Uterus (tissue), 4 donors: ENCODE measurements around the gene BTAF1. TPM values are rescaled to one million over a fixed set of nuclear protein-coding genes. Genes with fewer than 3 reads are reported as not detected.

ENCODE experiments used
- DNase-seq, 2 donors: peaks; one replicate each; pipeline ENCODE4 v3.0.0-alpha.2; 2019 to 2020
- H3K27ac ChIP-seq, 2 donors: fragments of 200-600 bp; sonication (generic); 1 replicate in 1 of 2; 2 replicates in 1 of 2; pipeline ENCODE4 v1.5.1; 2016 to 2018
- H3K27me3 ChIP-seq, 2 donors: fragments of 200-600 bp; sonication (generic); one replicate each; pipeline ENCODE4 v1.5.1; 2018 to 2019; ENCODE audit warnings: control low read depth in 1 of 2
- H3K36me3 ChIP-seq, 2 donors: fragments of 200-600 bp; sonication (generic); one replicate each; pipeline ENCODE4 v1.5.1; 2019; ENCODE audit warnings: control low read depth in 1 of 2
- H3K4me1 ChIP-seq, 2 donors: fragments of 200-600 bp; sonication (generic); one replicate each; pipeline ENCODE4 v1.5.1; 2018 to 2019; ENCODE audit warnings: control low read depth in 1 of 2
- H3K4me3 ChIP-seq, 2 donors: fragments of 200-600 bp; sonication (generic); 1 replicate in 1 of 2; 2 replicates in 1 of 2; pipeline ENCODE4 v1.5.1; 2018 to 2019; ENCODE audit warnings: mild to moderate bottlenecking in 1 of 2
- H3K9me3 ChIP-seq, 2 donors: fragments of 200-600 bp; sonication (generic); one replicate each; pipeline ENCODE4 v1.5.1; 2019; ENCODE audit warnings: control low read depth in 1 of 2
- POLR2A ChIP-seq, 2 donors: fragments of 450-650 bp; IDR thresholded peaks; one replicate each; pipeline ENCODE4 v1.6.1; 2016; ENCODE audit warnings: antibody characterized with exemption in 2 of 2, mild to moderate bottlenecking in 1 of 2, moderate library complexity in 1 of 2
- intact Hi-C: fragments of 100-400 bp; cut with DNase I; formaldehyde crosslinking; loops from one replicate; pipeline ENCODE4 v1.15.1; 2023; ENCODE audit warnings: low total_unique reads
- total RNA-seq, 4 donors: library from RNA; depleted of rRNA in 3 of 4; stranded (reverse); fragments of >200 nt in 3 of 4; gene quantifications; one replicate each; pipeline versions ENCODE4 v1.1.0 to v1.2.4, GENCODE V29; 2014 to 2023
- TF ChIP-seq, protein P1 (sequence below), 4 experiments: fragments of 200-600 bp in 2 of 4; fragments of 450-650 bp in 2 of 4; sonication (generic) in 2 of 4; IDR thresholded peaks; one replicate each; pipeline ENCODE4 v1.5.1; 2016 to 2019; ENCODE audit warnings: antibody characterized with exemption in 4 of 4, mild to moderate bottlenecking in 2 of 4, moderate library complexity in 1 of 4
- donor health status: DM: yes; HTN: yes; CAD: no.

Gene BTAF1
- total RNA-seq, 4 donors from 2014 or later, result 31.8 to 95.8 (median 51.5) TPM

DNA sequence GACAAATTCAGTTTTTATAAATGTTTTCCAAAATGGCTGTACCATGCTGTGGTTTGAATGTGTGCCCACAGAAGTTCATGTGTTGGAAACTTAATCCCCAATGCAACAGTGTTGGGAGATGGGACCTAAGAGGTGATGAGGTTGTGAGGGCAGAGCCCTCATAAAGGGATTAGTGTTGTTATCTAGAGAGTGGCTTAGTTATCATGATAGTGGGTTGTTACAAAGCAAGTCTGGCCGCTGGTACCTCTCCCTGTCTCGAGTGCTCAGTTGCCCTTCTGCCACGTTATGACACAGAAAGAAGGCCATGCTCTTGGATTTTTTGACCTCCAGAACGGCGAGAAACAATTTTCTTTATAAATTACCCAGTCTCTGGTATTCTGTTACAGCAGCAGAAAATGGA lies 119.0 kb downstream of the BTAF1 start:
- TF ChIP-seq, protein P1, sequence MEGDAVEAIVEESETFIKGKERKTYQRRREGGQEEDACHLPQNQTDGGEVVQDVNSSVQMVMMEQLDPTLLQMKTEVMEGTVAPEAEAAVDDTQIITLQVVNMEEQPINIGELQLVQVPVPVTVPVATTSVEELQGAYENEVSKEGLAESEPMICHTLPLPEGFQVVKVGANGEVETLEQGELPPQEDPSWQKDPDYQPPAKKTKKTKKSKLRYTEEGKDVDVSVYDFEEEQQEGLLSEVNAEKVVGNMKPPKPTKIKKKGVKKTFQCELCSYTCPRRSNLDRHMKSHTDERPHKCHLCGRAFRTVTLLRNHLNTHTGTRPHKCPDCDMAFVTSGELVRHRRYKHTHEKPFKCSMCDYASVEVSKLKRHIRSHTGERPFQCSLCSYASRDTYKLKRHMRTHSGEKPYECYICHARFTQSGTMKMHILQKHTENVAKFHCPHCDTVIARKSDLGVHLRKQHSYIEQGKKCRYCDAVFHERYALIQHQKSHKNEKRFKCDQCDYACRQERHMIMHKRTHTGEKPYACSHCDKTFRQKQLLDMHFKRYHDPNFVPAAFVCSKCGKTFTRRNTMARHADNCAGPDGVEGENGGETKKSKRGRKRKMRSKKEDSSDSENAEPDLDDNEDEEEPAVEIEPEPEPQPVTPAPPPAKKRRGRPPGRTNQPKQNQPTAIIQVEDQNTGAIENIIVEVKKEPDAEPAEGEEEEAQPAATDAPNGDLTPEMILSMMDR (IDR thresholded peaks at IDR 0.05), result no peak
- no peak for TF ChIP-seq POLR2A (IDR thresholded peaks at IDR 0.05)
- intact Hi-C loops, result no loop called here
- Histone ChIP-seq H3K9me3 (no peaks in the 10 kb centered on the region), H3K36me3 (no peaks in the 10 kb centered on the region), H3K4me1 (no peaks in the 10 kb centered on the region), H3K27me3 (no peaks in the 10 kb centered on the region), H3K27ac (no peak overlapping the region), H3K4me3 (no peak overlapping the region)
- no peak for DNase-seq

DNA sequence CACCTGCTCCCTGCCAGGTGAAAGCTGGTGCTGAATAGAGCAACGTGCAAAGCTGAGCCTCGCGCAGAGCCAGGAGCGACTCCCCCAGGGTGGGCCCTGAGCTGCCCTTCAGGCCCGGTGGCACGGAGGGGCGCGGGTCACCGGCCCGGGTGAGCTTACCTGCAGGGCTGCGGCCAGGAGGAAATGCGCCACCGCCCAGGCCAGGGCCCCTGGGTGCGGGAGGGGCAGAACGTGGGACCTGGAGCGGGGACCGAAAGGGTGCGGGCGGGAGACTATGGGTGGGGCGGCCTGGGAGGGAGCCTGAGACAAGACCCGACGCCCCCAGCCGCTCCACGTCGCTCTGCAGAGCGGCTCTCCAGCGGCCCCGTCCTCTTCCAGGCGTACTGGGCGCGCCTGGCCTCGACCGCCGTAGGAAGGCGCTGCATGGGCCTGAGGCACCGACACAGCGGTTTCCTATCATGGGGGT lies 122.1 kb downstream of the BTAF1 start:
- DNase-seq, result no peak
- TF ChIP-seq, protein P1 (IDR thresholded peaks at IDR 0.05), result no peak
- TF ChIP-seq POLR2A (IDR thresholded peaks at IDR 0.05), result no peak
- H3K36me3 ChIP-seq, result no peaks in the 10 kb centered on the region
- H3K27me3 ChIP-seq, result no peaks in the 10 kb centered on the region
- H3K27ac ChIP-seq, result no peak overlapping the region
- H3K9me3 ChIP-seq, result no peaks in the 10 kb centered on the region
- intact Hi-C loops, result no loop called here
- no peaks in the 10 kb centered on the region for H3K4me1 ChIP-seq
- H3K4me3 ChIP-seq, result no peak overlapping the region

DNA sequence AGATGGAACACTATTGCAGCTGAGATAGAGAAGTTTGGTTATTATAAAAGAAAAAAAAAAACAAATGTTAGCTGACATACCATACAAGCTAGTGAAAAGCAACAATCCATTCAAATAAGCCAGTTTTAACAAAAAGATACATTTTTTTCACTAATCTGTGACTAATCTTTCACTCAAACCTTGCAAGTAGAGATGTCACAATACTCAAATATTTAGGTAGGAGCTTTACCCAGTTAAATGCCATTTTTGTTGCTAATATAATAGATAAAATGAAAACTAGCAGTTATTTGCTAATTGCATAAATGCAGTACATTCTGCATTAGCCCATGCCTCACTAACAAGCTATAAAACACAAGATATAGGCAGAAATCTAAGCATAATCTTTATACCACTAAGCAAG lies 123.6 kb downstream of the BTAF1 start:
- H3K27me3 ChIP-seq, result no peaks in the 10 kb centered on the region
- H3K4me1 ChIP-seq, result no peaks in the 10 kb centered on the region
- DNase-seq, result no peak
- H3K9me3 ChIP-seq, result no peaks in the 10 kb centered on the region
- no peak overlapping the region for H3K27ac ChIP-seq
- H3K36me3 ChIP-seq, result no peaks in the 10 kb centered on the region
- H3K4me3 ChIP-seq, result no peak overlapping the region
- intact Hi-C loops, result no loop called here
- TF ChIP-seq POLR2A (IDR thresholded peaks at IDR 0.05), result no peak
- TF ChIP-seq, protein P1 (IDR thresholded peaks at IDR 0.05), result no peak

DNA sequence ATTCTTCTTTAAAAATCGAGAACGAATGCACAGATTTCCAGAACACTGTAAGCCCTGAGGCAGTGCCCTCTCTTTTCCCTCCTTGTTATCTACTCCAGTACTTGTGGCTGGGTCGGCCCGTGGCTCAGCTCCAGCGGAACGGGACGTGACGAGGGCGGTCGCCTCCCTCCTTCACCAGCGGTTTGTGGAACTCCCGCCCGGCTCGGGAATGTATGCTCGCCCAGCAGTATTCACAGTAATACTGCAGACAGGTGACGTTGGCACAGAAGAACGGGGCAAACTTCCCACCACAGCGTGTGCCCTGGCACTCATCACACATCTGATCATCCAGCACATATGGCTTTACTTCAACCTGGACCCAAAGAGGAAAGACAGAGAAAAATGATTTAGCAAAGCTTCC lies 128.5 kb downstream of the BTAF1 start:
- H3K27ac ChIP-seq, result no peak overlapping the region
- no peak for DNase-seq
- no peaks in the 10 kb centered on the region for H3K4me1 ChIP-seq
- intact Hi-C loops, result no loop called here
- TF ChIP-seq, protein P1 (IDR thresholded peaks at IDR 0.05), result no peak
- no peak for TF ChIP-seq POLR2A (IDR thresholded peaks at IDR 0.05)
- no peaks in the 10 kb centered on the region for H3K9me3 ChIP-seq
- H3K4me3 ChIP-seq, result no peak overlapping the region
- H3K27me3 ChIP-seq, result no peaks in the 10 kb centered on the region
- H3K36me3 ChIP-seq, result no peaks in the 10 kb centered on the region

DNA sequence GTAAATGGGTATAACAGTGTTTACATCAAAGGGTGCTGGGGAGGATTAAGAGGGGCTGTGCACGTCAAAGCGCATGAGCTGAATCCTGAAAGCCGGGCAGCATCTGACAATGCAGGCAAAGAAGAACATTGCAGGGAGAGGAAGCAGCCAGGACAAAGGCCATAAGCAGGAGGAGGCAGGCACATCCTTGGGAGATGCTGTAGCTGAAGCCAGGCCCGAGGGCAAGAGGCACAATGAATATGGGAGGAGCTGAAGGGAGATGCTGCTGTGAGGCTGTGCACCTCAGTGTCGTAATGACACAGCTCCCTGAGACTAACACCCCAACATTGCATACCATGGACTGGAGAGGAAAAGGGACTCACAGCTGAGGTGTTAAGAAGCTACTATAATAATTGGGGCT lies 129.2 kb downstream of the BTAF1 start:
- Histone ChIP-seq H3K4me1 (no peaks in the 10 kb centered on the region), H3K36me3 (no peaks in the 10 kb centered on the region), H3K9me3 (no peaks in the 10 kb centered on the region), H3K4me3 (no peak overlapping the region), H3K27ac (no peak overlapping the region), H3K27me3 (no peaks in the 10 kb centered on the region)
- TF ChIP-seq, protein P1 (IDR thresholded peaks at IDR 0.05), result no peak
- TF ChIP-seq POLR2A (IDR thresholded peaks at IDR 0.05), result no peak
- intact Hi-C loops, result no loop called here
- no peak for DNase-seq
